SIG-M5 treated with dmso at 0.1 percent for 504 hours (cell line): ENCODE results near the gene MVK.

Source experiments
- DNase-seq: peaks from one replicate; lab custom pipeline; 2025; ENCODE audit not compliant: unreplicated experiment; lab: John Stamatoyannopoulos, UW

The MVK gene

DNA sequence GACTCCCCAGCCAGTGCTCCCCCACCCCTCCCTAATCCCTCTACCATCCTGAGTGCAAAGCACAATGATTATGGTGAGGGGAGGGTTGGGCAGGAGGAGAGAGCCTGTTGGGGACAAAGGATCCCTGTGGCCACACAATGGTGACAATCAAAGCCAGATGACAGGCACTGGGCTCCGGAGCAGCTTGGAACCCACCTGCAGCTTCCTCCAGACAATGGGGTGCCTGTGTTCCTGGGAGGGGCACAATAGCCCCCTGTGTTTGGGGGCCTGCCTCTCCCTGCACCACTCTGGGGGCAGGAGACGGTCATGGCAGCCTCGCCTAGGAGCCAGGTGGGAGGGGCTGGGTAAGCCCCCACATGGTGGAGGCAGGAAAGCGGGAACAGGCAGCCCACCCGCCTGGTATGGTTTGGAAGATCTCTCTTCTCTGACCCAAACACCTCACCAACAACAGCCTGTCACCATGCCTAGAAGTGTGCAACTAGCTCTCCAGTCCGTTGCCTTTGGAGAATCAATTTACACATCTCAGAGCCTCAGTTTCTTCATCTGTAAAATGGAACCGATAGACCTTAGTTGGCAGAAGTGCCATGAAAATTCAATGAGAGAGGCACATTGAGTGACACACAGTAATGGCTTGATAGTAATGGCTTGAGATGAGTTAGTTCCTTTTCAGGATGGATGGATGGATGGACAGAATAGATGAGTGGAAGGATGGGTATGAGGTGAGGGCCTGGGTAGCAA lies 53.0 kb downstream of the MVK start:
- no peak for DNase-seq

DNA sequence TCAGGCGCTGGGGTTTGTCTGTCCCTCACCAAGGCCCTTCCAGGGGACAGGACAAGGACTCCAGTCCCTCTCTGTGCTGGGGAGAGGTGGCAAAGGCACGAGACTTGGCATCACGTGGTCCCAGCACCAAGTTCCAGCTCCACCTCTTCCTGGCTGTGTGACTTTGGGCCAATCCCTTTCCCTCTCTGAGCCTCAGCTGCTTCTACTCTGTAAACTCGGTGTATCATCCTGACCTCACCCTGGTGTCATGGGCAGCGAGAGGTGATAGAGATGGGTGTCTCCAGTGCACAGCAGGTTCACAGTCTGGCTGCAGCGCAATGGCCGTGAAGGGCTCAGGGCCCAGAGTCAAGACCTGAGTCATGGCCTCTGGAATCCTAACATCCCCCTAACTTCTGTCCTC lies 54.0 kb downstream of the MVK start:
- no peak for DNase-seq

DNA sequence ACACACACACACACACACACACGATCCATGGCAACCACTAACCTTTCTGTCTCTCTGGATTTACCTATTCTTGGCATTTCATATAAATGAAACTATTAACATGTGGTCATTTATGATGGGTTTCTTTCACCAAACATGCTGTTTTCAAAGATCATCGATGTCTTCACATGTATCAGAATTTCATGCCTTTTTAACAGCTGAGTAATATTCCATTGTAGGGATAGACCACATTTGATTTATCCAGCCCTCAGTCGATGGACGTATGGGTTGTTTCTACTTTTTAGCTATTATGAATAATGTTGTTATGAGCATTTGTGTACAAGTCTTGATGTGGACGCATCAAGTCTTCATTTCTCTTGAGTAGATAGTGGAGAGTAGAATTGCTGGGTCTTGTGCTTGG lies 56.5 kb downstream of the MVK start:
- no peak for DNase-seq

DNA sequence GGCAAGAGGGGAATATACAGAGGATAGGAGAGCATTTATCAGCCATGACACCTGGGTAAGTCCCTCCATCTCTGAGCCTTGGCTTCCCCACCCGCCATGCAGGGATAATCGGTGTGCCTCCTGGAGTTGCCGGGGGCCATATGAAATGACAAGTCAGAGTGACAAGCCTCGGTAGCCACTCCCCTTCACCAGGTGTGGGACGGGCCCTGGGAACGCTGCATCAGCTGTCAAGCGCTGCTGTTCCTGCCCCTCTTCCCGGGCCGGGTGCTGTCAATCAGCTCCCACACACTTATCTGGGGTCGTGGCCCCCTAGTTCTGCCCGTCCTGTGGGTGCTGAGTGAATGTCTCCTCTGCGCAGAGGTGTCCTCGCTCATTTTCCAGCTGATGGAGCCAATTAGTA lies 57.2 kb downstream of the MVK start:
- no peak for DNase-seq

DNA sequence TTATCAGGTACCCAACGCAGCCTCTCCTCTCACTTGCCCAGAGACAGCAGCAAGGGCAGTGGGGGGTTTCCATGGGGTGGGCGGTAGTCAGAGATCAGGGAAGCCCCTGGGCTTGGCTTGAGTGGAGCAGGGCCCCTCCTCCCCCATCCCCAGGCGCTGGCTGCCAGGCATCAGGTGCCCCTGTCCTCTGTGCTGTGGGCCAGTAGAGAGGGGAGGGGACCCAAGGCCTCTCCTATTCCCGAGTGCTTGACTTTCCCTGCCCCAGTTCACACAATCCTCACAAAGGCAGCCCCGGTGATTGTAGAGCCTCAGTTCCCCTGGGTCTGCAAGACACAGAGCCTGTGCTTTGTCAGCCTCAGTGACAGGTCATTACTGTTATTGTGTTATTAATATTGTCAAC lies 57.7 kb downstream of the MVK start:
- no peak for DNase-seq

DNA sequence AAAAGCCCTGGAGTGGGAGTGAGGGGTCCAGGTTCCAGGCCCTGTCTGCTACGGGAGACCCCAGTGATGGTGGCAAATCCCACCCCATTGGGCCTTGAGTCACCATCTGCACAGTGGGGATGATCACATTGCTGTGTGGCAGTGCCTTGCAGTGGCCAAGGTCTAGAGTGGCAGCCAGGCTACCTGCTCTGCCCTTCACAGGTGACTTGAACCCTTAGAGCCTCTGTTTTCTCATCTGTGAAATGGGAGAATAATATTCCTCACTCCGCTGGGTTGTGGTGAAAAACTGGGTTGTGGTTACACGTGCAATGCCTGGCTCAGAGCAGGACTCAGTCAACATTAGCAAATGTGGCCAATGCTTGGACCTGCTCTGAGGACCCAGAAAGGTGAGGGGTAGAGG lies 58.2 kb downstream of the MVK start:
- no peak for DNase-seq

DNA sequence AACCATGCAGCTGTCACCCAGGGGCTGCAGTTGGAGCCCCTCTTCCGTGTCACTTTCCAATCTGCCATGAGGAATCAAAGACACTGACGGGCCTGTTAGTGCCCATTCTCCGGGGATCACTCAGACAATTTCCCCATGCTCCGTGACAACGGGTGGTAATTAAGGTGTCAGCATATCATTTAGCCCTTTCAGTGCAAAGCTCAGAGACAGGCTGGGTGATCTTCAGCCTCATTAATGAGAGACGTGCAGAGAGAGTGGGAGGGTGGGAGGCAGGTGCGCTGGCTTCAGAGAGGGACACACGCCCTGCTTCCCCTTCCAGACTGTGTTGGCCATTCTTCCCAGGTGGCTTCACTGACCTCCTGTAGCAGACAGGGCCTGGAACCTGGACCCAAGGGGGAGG lies 58.7 kb downstream of the MVK start:
- no peak for DNase-seq

DNA sequence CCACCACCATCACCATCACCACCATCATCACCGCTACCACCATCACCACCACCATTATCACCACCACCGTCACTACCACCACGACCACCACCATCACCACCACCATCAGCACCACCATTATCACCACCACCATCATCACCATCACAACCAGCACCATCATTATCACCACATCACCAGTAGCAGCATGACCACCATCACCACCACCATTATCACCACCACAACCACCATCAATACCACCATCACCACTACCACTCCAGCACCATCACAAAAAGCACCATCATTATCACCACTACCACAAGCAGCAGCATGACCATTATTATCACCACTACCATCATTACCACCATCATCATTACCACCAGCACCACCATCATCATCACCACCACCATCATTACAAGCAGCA lies 62.1 kb downstream of the MVK start:
- DNase-seq, result no peak

DNA sequence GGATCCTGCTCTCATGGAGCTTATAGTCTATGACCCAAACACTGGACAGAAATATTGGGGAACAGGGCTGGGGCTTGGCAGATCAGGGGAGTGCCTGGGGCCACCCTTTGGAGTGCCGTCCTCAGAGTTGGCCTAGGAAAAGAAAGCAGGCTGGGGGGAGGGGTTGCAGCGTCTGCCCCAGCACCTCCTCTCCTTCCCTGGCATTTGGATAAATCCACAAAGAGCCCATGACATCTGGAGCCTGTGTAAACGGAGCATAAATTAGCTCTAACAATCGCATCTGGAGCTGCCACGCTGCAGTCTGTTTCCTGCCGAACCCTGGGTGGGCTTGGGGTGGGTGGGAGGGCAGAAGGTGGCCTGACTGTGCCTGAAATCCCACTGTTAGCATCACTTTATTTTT lies 63.8 kb downstream of the MVK start:
- DNase-seq, result no peak

DNA sequence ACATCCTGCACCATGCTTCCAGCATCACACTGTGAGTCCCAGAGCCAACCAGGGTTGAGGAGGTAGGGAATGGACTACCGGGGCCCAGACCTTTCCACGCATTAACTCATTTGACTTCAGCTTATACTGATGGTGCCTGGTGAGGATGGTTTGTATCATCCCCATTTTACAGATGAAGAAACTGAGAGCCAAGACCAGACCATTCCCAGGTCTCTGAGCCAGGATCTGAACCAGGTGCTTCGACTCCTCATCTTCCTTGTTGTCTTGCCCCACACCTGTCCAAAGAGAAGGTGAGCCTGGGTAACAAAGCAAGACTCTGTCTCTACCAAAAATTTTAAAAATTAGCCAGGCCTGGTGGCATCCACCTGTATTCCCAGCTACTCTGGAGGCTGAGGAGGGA lies 64.4 kb downstream of the MVK start:
- DNase-seq, result no peak

DNA sequence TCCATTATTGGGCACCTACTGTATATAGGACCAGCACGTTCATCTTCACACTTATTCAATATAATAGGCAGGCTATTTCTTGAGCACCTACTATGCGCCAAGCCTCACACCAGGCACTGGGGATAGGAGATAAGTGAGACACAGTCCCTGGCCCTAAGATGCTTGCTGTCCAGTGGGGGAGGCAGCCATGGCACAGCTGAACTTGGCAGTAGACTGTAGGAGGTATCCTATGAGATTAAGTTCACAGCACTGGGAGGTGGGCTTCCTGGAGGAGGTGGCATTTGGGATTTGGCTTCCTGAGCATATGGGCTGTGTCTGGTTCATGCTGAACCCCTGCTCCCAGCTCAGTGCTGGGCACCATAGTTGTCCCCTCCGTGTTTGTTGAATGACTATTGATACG lies 65.1 kb downstream of the MVK start:
- DNase-seq, result no peak

DNA sequence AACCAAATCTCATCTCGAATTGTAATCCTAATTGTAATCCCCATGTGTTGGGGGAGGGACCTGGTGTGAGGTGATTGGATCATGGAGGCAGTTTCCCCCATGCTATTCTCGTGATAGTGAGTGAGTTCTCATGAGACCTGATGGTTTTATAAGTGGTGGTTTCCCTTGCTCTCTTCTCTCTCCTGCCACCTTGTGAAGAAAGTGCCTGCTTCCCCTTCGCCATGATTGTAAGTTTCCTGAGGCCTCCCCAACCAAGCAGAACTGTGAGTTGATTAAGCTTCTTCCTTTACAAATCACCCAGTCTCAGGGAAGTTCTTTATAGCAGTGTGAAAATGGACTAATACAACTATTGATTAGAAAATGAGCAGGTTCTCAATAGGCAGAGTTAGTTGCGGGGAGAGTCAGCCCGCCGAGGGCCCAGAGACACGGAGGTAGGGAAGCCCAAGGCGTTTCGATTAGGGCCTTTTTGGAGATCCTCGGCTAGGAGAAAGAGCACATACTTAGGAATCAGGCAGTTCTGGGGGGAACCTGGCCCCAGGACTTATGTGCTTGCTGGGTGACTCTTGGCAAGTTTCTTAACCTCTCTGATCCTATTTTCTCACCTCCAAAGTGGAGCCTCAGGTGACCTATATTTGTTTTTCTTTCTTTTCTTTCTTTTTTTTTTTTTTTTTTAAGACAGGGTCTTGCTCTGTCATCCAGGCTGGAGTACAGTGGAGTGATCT lies 65.7 kb downstream of the MVK start:
- no peak for DNase-seq

DNA sequence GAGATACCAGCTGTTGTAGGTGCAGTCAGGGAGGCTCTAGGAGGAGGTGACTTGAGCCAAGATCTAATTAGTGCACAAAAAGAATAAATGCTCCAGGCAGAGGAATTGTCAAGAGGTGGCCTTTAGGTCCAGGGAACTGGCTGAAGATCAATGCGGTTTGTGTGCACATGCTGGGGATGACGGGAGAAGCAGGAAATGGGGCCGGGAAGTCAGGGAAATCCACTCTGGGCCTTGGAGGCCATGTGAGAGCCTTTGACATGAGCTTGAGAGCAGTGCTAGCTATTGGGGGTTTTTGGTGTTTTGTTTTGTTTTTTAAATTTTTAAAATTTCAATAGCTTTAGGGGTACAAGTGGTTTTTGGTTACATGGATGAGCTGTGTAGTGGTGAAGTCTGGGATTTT lies 67.4 kb downstream of the MVK start:
- no peak for DNase-seq

DNA sequence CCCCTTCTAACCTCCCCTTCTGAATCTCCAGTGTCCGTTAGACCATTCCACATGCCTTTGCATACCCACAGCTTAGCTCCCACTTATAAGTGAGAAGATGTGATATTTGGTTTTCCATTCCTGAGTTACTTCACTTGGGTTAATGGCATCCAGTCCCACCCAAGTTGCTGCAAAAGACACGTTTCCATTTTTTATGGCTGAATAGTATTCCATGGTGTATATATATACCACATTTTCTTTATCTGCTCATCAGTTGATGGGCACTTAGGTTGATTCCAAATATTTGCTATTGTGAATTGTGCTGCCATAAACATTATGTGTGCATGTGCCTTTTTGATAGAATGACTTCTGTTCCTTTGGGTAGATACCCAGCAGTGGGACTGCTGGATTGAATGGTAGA lies 67.8 kb downstream of the MVK start:
- no peak for DNase-seq

DNA sequence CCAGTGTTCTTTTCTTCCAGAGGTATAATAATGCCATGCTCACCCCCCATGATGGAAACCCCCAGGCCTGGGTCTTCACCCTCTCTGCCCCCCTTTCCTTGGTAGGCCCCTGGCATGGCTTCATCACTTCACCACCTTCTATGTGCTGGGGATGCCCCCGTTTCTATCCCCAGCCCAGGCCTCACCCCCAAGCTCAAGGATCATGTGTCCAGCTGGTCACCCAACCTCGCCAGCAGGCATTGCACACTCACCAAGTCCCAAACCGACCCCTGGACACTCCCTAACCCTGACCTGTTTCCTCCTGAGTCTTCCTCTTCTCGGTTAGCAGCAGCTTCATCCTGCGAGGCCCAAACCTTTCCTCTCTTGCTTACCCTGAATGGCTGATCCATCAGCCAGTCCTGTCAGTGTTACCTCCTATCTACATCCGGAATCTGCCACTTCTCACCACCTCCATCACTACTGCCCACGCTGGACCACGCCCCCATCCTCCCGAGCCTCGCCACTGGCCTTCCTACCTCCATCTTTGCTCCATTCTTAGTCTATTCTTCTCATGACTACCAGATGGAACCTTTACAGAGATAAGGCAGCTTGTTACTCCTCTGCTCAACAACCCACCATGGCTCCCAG lies 69.0 kb downstream of the MVK start:
- DNase-seq, result no peak

DNA sequence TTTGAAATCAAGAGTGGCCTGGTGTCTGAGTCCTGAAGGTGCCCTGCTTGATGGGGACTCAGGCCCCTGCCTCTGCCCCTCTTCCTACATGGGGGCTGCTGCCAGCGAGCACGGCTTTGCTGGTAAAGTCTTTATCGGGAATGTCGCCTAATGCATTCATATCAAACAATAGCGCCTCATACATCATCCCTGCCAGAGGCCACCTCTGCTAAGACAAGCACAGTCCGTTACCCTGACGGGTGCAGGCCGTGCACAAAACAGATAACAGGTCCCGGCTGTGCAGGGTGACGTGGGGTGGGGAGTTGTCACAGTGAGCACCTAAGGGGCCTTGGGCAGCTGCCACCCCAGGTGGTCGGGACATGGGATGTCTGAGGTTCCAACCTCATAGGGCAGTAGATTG lies 71.6 kb downstream of the MVK start:
- no peak for DNase-seq

DNA sequence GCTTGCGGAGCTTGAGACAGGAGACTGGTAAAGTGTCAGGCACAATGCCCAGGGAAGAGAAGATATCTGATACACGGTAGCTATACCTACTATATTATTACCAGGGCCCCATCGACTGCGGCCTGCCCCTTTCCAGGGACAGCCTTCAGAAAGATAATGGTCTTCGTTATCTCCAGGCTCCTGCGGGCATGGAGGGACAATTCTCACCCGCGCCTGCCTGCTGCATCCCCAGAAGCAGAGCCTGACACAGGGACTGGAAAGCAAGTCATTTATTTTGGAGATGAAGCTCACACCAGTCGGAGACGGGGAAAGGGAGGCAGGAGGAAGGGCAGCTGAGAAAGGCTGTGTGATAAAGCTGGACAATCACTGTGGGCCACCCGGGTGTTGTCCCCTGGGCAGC lies 72.1 kb downstream of the MVK start:
- no peak for DNase-seq
